ENCODE results near the gene SCLY.

DNA sequence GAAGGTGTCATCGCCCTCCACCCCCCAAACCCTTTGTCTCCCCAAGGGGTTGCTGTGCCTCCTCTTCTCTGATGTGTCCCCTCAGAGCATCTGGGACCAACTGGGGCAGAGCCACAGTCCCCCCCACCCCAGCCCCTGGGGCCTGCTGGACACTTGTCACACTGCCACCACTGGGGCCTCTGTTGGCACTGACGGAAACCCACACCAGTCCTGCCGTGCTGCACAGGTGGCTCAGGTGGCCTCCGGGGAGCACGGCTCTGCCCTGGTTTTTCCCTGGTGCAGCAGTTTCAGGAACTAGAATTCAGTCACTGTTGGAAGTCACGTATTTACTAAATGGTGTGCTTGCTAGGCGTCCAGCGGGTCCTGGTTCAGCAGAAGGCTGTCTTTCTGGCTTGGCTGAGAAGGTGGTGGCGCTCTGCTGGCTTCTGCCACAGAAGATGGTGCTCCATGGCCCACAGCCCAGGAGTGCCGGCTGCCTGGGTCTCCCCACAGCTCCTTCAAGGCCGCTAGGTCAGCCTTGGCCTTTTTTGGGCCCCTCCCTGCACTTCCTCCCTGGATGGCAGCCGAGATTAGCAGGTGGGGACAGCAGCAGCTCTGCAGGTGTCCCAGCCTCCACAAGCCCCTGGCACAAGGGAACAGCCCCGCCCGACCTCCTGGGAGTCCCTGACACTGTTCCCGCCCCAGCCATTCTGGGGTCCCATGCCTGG lies 59.1 kb downstream of the SCLY start:
- TF ChIP-seq, protein P1, sequence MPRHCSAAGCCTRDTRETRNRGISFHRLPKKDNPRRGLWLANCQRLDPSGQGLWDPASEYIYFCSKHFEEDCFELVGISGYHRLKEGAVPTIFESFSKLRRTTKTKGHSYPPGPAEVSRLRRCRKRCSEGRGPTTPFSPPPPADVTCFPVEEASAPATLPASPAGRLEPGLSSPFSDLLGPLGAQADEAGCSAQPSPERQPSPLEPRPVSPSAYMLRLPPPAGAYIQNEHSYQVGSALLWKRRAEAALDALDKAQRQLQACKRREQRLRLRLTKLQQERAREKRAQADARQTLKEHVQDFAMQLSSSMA (CRISPR knock-in tag; IDR thresholded peaks at IDR 0.05), result no peak
- TF ChIP-seq EP300 (IDR thresholded peaks at IDR 0.05; ENCODE audit: low read depth in 2 of 2, low read length in 2 of 2) (no peak), EP300 (CRISPR knock-in tag; IDR thresholded peaks at IDR 0.05; ENCODE audit: borderline replicate concordance) (no peak), SP1 (IDR thresholded peaks at IDR 0.05) (no peak), SP1 (CRISPR knock-in tag; IDR thresholded peaks at IDR 0.05) (no peak), NCOA1 (CRISPR knock-in tag; IDR thresholded peaks at IDR 0.05) (no peak), SPEN (CRISPR knock-in tag; IDR thresholded peaks at IDR 0.05; ENCODE audit: low read depth) (no peak)
- TF ChIP-seq, protein P2, sequence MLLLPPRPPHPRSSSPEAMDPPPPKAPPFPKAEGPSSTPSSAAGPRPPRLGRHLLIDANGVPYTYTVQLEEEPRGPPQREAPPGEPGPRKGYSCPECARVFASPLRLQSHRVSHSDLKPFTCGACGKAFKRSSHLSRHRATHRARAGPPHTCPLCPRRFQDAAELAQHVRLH (CRISPR knock-in tag; IDR thresholded peaks at IDR 0.05; ENCODE audit: borderline replicate concordance, low read depth), result no peak
- TF ChIP-seq, protein P3, sequence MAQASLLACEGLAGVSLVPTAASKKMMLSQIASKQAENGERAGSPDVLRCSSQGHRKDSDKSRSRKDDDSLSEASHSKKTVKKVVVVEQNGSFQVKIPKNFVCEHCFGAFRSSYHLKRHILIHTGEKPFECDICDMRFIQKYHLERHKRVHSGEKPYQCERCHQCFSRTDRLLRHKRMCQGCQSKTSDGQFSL (CRISPR knock-in tag; IDR thresholded peaks at IDR 0.05), result no peak
- TF ChIP-seq, protein P4, sequence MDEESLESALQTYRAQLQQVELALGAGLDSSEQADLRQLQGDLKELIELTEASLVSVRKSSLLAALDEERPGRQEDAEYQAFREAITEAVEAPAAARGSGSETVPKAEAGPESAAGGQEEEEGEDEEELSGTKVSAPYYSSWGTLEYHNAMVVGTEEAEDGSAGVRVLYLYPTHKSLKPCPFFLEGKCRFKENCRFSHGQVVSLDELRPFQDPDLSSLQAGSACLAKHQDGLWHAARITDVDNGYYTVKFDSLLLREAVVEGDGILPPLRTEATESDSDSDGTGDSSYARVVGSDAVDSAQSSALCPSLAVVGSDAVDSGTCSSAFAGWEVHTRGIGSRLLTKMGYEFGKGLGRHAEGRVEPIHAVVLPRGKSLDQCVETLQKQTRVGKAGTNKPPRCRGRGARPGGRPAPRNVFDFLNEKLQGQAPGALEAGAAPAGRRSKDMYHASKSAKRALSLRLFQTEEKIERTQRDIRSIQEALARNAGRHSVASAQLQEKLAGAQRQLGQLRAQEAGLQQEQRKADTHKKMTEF (CRISPR knock-in tag; IDR thresholded peaks at IDR 0.05), result no peak
